Choroid plexus epithelial cell (primary cell): ENCODE data around the gene FMO4.
"Not testable (repeated sequence)": the region's sequence is repeated elsewhere in the genome, so short reads cannot be mapped to it uniquely, and the experiment has no call there.

ENCODE experiments used
- DNase-seq: peaks from one replicate; pipeline ENCODE4 v3.0.0-alpha.2; 2010; ENCODE audit warnings: low read depth
- H3K4me3 ChIP-seq: 2 replicates; pipeline ENCODE4 v1.5.1; 2011; ENCODE audit warnings: low read depth, mild to moderate bottlenecking, control low read depth, low read length, moderate library complexity
- CTCF ChIP-seq: conservative IDR thresholded peaks from 2 replicates; pipeline ENCODE4 v1.5.1; 2011; ENCODE audit warnings: low read depth, mild to moderate bottlenecking, control low read depth, inconsistent platforms, low read length, moderate library complexity

Gene FMO4

DNA sequence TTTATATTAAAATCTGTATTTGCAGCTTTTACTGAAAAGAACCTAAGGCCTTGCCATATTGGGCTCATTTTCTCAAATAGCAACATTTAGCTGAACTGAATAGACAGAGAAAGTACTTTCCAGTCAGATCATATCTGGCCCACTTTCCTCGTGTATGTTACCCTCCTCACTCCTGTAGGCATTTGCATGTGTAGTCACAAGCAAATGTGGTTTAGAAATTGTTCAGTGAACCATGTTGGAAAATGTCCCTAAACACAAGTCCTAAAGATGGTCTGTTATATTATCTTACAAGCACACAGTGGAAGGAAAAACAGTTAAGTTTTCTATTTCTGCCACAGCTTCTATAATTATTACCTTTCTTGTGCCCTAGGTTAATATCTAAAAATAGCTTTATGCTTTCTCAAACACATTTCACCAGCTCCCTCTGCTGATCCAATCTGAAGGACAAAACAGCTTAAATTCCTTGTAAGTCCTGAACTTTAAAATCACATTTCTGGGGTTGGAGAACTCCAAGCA is 606 bp upstream of the FMO4 start:
- H3K4me3 ChIP-seq: no peak overlapping the region
- no peak for TF ChIP-seq CTCF
- no peak for DNase-seq

GRCh38 chr1:171329251-171329650 is 15.3 kb downstream of the FMO4 start:
- no peak for DNase-seq
- no peak for TF ChIP-seq CTCF
- no peak overlapping the region for H3K4me3 ChIP-seq

DNA sequence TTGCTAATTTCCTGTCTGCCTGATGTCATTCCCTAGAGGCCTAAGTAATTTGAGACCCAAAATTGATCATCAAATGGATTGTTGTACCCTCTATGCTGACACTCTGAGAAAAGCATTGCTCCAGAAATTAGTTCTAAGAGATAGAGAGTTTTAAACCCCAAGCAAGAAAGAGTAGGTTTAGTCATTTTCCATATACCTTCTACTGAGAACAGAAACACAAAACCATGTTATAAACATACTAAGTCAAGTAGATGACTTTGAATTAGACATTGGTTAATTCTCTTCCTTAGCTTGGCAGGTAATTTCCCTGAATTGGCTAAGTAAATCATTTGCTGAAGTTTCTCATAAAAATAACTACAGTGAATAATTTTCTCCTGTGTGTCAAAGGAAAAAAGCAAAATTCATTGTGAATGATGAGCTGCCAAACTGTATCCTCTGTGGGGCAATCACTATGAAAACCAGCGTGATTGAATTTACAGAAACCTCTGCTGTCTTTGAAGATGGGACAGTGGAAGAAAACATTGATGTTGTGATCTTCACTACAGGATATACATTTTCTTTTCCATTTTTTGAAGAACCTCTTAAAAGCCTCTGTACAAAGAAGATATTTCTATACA is 20.1 kb downstream of the FMO4 start:
- no peak overlapping the region for H3K4me3 ChIP-seq
- TF ChIP-seq CTCF: no peak
- no peak for DNase-seq

DNA sequence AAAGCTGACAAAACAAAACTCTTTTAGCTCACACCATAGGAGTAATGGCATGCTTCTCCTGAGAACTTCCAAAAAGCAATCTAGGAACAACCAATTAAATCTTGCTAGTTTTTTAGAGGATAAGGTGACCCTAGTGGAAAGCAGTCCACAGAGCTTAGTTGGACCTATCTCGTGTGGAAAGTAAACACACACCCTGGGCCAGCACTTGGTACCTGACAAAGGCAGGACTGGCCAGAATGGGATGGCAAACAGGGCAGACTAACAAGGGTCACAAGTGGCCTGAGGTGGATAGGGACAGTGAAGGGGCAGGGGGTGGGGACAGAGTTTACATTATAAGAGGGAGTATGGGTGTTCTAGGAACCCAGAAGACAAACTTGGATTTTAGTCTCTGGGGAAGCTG is 22.0 kb downstream of the FMO4 start:
- DNase-seq: no peak

DNA sequence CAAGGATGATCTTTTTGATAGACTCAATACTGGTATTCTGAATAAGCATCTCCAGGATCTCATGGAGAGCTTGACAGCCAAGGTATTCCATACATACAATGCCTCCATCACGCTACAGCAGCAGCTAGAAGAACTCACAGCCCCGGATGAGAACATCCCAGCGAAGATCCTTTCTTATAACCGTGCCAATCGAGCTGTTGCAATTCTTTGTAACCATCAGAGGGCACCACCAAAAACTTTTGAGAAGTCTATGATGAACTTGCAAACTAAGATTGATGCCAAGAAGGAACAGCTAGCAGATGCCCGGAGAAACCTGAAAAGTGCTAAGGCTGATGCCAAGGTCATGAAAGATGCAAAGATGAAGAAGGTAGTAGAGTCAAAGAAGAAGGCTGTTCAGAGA is 25.4 kb downstream of the FMO4 start:
- not testable (repeated sequence) for H3K4me3 ChIP-seq, DNase-seq

More for the DNA sequence above, 22.0 kb downstream of the FMO4 start:
- no peak for TF ChIP-seq CTCF
- no peak overlapping the region for H3K4me3 ChIP-seq

DNA sequence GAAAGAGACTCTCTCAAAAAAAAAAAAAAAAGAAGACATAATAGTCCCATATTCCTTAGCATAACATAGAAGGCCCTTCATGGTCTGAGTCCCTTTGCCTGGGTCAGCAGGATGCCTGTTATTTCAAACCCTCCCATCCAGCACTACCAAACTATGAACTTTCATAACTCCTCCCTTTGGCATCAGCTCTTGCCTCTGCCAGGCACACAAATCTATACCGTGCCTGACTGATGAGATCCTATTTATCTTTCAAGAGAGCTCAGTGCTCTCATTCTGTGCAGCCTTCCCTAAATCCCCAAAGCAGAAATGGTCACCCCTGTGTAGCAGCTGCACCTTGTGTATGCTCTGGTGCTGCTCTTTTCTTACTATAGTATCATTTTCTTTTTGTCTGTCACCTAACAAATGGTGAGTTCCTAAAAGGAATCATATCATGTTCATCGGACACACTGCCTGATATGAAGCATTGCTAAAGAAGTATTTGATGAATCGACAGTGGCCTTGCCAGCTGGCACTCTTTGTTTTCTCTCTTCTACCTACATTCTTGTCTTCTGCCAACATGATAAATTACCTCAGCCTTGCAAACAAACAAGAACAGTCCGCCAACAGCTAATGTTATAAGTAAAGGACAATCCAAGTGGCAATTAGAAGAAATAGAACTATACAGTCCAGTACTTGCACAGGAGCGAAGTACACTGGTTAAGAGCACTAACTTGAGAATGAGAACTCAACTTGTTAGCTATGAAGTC is 29.9 kb downstream of the FMO4 start:
- DNase-seq: no peak
- TF ChIP-seq CTCF: no peak

DNA sequence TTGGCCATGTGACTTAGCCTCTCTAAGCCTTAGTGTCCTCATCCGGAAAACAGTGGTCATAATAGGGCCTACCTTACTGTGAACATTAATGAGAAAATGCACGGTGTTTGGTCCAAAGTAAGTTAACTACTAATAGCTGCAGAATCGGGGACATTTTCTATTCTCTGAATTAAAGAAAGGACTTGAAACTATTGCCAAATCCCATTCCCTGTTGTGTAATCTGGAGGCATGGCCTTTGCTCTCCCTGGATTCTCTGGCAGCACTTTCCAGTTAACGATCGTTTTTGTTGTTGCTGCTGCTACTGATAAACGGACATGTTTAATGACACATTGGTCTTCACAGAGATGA is 30.5 kb downstream of the FMO4 start:
- TF ChIP-seq CTCF: no peak
- no peak for DNase-seq
- no peak overlapping the region for H3K4me3 ChIP-seq

More for the DNA sequence above, 29.9 kb downstream of the FMO4 start:
- H3K4me3 ChIP-seq: no peak overlapping the region
